ENCODE data around the gene ANKRD53.

DNA sequence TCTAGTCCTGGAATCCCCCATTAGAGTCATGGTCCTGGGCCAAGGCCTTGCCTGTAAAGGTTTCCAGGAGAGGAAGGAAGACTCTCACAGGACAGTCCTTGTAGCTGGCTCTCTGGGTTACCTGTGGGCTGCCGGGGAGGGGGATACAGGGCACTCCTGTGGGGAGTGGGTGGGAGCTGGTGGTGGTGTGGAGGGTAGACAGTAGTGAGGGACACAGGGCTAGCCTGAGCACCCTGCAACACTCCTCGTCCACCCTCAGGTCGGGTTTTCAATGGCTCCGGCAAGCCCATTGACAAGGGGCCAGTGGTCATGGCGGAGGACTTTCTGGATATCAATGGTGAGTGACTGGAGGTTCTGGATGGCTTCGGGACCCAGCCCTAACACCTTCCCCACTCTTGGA is 19.7 kb upstream of the ANKRD53 start:
- TF ChIP-seq POLR2A (IDR thresholded peaks at IDR 0.05) (no peak), POLR2AphosphoS5 (IDR thresholded peaks at IDR 0.05) (no peak)
- TF ChIP-seq, protein P1, sequence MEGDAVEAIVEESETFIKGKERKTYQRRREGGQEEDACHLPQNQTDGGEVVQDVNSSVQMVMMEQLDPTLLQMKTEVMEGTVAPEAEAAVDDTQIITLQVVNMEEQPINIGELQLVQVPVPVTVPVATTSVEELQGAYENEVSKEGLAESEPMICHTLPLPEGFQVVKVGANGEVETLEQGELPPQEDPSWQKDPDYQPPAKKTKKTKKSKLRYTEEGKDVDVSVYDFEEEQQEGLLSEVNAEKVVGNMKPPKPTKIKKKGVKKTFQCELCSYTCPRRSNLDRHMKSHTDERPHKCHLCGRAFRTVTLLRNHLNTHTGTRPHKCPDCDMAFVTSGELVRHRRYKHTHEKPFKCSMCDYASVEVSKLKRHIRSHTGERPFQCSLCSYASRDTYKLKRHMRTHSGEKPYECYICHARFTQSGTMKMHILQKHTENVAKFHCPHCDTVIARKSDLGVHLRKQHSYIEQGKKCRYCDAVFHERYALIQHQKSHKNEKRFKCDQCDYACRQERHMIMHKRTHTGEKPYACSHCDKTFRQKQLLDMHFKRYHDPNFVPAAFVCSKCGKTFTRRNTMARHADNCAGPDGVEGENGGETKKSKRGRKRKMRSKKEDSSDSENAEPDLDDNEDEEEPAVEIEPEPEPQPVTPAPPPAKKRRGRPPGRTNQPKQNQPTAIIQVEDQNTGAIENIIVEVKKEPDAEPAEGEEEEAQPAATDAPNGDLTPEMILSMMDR (IDR thresholded peaks at IDR 0.05), result no peak
